CD4-positive, CD25-positive, alpha-beta regulatory T cell (primary cell): ENCODE data around the gene S100A7. TPM values are rescaled to one million over a fixed set of nuclear protein-coding genes. Genes with fewer than 3 reads are reported as not detected.
"Not testable (repeated sequence)": the region's sequence is repeated elsewhere in the genome, so short reads cannot be mapped to it uniquely, and the experiment has no call there.

Experiments
- ATAC-seq, 2 donors: fragments of 150-1000 bp; cut with Tn5 transposase; one replicate each; pipeline ENCODE4 v1.10.0; 2021; ENCODE audit warnings: low read depth in 2 of 2, moderate number of reproducible peaks in 2 of 2, moderate library complexity in 1 of 2
- DNase-seq, 3 donors: peaks; one replicate each; pipeline versions ENCODE4 v3.0.0 to v3.0.0-alpha.2; 2012 to 2022; ENCODE audit warnings: mixed read lengths in 1 of 3
- H3K27ac ChIP-seq: one replicate; pipeline ENCODE4 v1.7.0; 2013; ENCODE audit warnings: mild to moderate bottlenecking, low read length; ENCODE audit not compliant: insufficient read depth, poor library complexity, severe bottlenecking
- H3K27me3 ChIP-seq: one replicate; pipeline ENCODE4 v1.7.0; 2013; ENCODE audit warnings: low read length; ENCODE audit not compliant: control insufficient read depth, insufficient read depth
- H3K36me3 ChIP-seq: one replicate; pipeline ENCODE4 v1.7.0; 2013; ENCODE audit warnings: mild to moderate bottlenecking, low read length, moderate library complexity; ENCODE audit not compliant: control insufficient read depth, insufficient read depth
- H3K4me1 ChIP-seq: 2 replicates; pipeline ENCODE4 v1.7.0; 2013; ENCODE audit warnings: mild to moderate bottlenecking, low read length; ENCODE audit not compliant: insufficient read depth, control insufficient read depth, poor library complexity, severe bottlenecking
- H3K4me3 ChIP-seq: one replicate; pipeline ENCODE4 v1.7.0; 2013; ENCODE audit warnings: low read depth, mild to moderate bottlenecking, low read length, moderate library complexity
- H3K9me3 ChIP-seq, 2 experiments: 1 replicate in 1 of 2; 2 replicates in 1 of 2; pipeline ENCODE4 v1.7.0; 2013; ENCODE audit warnings: low read length in 2 of 2, mild to moderate bottlenecking in 1 of 2, moderate library complexity in 1 of 2; ENCODE audit not compliant: control insufficient read depth in 2 of 2
- H3K27ac Mint-ChIP-seq, 3 donors: one replicate each; pipeline ENCODE4 v1.8.0; 2020 to 2022; ENCODE audit warnings: mild to moderate bottlenecking in 3 of 3, mixed read lengths in 3 of 3, moderate library complexity in 2 of 3
- H3K27me3 Mint-ChIP-seq: one replicate; pipeline ENCODE4 v1.8.0; 2022; ENCODE audit warnings: mild to moderate bottlenecking, mixed read lengths
- H3K36me3 Mint-ChIP-seq: one replicate; pipeline ENCODE4 v1.8.0; 2020; ENCODE audit warnings: mixed read lengths
- H3K4me1 Mint-ChIP-seq, 4 donors: one replicate each; pipeline ENCODE4 v1.8.0; 2020 to 2022; ENCODE audit warnings: mixed read lengths in 4 of 4, mild to moderate bottlenecking in 1 of 4
- H3K4me3 Mint-ChIP-seq, 4 donors: one replicate each; pipeline ENCODE4 v1.8.0; 2020 to 2022; ENCODE audit warnings: mild to moderate bottlenecking in 4 of 4, mixed read lengths in 4 of 4, moderate library complexity in 3 of 4
- H3K9me3 Mint-ChIP-seq, 7 donors: one replicate each; pipeline ENCODE4 v1.8.0; 2020 to 2022; ENCODE audit warnings: mixed read lengths in 7 of 7, mild to moderate bottlenecking in 3 of 7, moderate library complexity in 2 of 7
- polyA plus RNA-seq, 4 donors: library from polyadenylated mRNA; unstranded; fragments of 300-500 nt; fragmentation: Illumina TruSeq; gene quantifications; one replicate each; pipeline ENCODE4 v1.2.3, GENCODE V29; 2021
- total RNA-seq: library from RNA; stranded (reverse); gene quantifications from one replicate; pipeline ENCODE4 v1.2.3, GENCODE V29; 2022

Gene S100A7
- total and polyA plus RNA-seq, 5 donors from 2014 or later = not detected

DNA sequence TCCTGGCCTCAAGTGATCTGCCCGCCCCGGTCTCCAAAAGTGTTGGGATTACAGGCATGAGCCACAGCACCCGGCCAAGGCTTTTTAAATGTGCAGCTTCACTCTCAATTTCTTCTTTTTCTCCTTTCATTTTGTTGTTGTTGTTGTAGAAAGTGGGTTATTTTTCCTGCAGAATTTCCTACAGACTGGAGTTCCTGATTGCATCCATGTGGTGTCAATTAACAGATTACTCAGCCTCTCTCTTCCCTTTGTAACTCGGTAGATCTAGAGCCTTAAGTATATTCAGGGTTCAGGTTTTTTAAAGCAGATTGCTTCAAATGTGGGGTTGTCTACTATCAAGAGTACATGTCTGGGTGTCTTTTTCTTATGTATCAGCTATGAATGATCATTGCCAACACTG, 11.6 kb downstream of the S100A7 start:
- H3K9me3 ChIP-seq, H3K4me3 Mint-ChIP-seq, H3K4me1 ChIP-seq, H3K9me3 Mint-ChIP-seq, H3K4me3 ChIP-seq, DNase-seq, H3K4me1 Mint-ChIP-seq, H3K27me3 ChIP-seq, H3K27ac ChIP-seq, H3K27ac Mint-ChIP-seq, ATAC-seq, H3K36me3 Mint-ChIP-seq, H3K36me3 ChIP-seq: not testable (repeated sequence)
- H3K27me3 Mint-ChIP-seq = peaks cover 25% of the 10 kb centered on the region

DNA sequence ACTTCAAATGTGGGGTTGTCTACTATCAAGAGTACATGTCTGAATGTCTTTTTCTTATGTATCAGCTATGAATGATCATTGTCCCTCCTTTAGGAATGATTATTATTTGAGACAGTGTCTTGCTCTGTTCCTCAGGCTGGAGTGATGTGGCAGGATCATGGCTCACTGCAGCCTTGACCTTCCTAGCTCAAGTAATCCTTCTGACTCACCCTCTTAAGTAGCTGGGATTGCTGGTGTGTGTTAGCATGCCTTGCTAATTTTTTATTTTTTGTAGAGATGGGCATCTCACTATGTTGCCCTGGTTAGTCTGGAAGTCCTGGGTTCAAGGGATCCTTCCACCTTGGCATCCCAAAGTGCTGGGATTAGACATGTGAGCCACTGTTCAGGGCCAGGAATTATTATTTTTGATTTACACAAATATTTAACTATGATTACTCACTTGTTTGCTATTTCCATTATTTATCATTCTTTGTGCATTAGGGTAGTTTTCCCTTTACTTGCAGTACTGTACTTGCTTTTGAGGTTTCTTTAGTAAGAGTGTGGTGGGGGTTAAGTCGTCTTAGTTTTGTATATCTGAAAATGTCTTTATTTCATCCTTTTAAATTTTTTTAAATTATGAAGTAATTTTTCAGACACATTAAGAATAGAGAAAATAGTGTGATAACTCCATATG, 12.8 kb downstream of the S100A7 start:
- Histone ChIP-seq H3K4me3 (no peak overlapping the region), H3K27me3 (peaks cover 5% of the 10 kb centered on the region), H3K9me3 (no peaks in the 10 kb centered on the region), H3K36me3 (no peaks in the 10 kb centered on the region), H3K4me1 (no peaks in the 10 kb centered on the region), H3K27ac (no peak overlapping the region)
- Mint-ChIP-seq H3K9me3 (peaks cover 0 to 2% (median 0%) of the 10 kb centered on the region in 7 donors), H3K4me3 (no peak overlapping the region), H3K27me3 (peaks cover 19% of the 10 kb centered on the region), H3K27ac (no peak overlapping the region), H3K36me3 (no peaks in the 10 kb centered on the region), H3K4me1 (no peaks in the 10 kb centered on the region)
- ATAC-seq (no peak), DNase-seq (no peak)

DNA sequence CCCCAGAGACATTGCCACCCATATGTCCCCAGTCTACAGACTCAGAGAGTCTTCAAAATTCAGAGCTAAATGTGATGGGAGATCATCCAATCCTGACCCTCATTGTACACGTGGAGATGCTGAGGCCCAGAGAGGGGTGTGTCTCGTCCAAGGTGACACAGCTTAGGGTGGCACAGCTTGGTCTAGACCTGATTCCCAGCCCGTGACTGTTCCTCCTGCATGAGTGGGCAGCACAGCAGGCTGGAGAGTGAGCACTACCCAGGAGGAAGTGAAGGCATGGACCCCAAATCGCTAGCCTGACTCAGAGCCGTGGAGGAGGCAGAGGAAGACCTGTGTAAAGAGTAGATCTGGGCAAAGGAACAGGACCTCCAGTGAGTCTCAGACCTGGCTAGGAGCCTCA, 16.4 kb downstream of the S100A7 start:
- Histone ChIP-seq H3K4me1 (no peaks in the 10 kb centered on the region), H3K4me3 (no peak overlapping the region), H3K36me3 (no peaks in the 10 kb centered on the region), H3K27ac (no peak overlapping the region), H3K9me3 (no peaks in the 10 kb centered on the region), H3K27me3 (peaks cover 5% of the 10 kb centered on the region)
- Mint-ChIP-seq H3K27me3 (peaks cover 19% of the 10 kb centered on the region), H3K9me3 (peaks cover 0 to 3% (median 0%) of the 10 kb centered on the region in 7 donors), H3K36me3 (no peaks in the 10 kb centered on the region), H3K4me3 (no peak overlapping the region), H3K4me1 (no peaks in the 10 kb centered on the region), H3K27ac (no peak overlapping the region)
- DNase-seq (no peak), ATAC-seq (no peak)

DNA sequence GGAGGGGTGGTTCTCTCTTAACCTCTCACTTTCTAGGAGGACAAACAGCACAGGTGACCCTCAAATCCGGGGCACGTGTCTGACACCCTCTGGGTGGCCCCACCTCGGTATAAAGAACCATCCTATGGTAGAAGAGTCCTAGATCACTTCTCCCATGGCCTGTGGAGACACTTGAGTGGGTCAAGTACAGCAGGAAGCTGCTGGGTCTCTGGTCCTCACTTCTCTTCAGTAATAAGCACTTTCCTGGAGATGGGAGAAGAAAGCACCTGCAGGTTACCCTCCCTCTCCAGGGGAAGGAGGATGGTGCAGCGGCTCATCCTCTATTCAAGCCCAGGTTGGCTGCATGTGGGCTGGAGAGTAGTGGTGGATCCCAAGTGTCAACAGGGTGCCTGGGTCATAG, 17.0 kb downstream of the S100A7 start:
- H3K36me3 Mint-ChIP-seq = no peaks in the 10 kb centered on the region
- H3K36me3 ChIP-seq = no peaks in the 10 kb centered on the region

DNA sequence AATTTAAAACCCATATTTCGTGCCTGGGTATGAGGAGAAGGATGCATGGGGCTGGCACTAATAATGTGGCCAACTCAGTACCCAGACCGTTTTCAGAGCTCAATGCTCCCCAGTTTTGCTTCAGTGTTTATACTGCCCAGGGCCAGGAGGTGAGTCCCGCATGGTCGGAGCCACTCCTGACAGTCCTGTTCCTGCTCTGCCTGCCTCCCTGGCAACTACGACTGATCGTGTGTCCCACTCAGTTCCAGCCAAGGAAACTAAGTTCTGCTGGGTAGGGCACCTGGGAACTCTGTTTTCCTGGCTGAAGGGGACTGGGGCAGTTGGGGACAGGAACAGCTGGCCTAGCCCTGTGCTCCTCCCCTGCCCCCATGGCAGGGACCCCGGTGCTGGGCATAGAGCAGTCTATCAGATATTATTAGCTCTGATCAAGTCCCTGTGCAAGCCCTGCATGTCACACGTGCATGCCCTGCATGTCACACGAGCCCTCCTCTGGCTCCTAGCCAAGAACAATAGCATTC, 19.2 kb downstream of the S100A7 start:
- peaks cover 6% of the 10 kb centered on the region for H3K27me3 ChIP-seq
- no peak for ATAC-seq
- H3K4me1 ChIP-seq = no peaks in the 10 kb centered on the region
- H3K36me3 Mint-ChIP-seq = no peaks in the 10 kb centered on the region
- H3K4me3 Mint-ChIP-seq = no peak overlapping the region
- peaks cover 14% of the 10 kb centered on the region for H3K27me3 Mint-ChIP-seq
- DNase-seq = no peak
- H3K36me3 ChIP-seq = no peaks in the 10 kb centered on the region
- no peak overlapping the region for H3K27ac Mint-ChIP-seq
- no peaks in the 10 kb centered on the region for H3K9me3 ChIP-seq
- no peak overlapping the region for H3K4me3 ChIP-seq
- no peaks in the 10 kb centered on the region for H3K4me1 Mint-ChIP-seq
- H3K9me3 Mint-ChIP-seq = peaks cover 0 to 3% (median 0%) of the 10 kb centered on the region in 7 donors
- no peak overlapping the region for H3K27ac ChIP-seq

More for the DNA sequence above, 17.0 kb downstream of the S100A7 start:
- Mint-ChIP-seq H3K4me3 (no peak overlapping the region), H3K9me3 (peaks cover 0 to 3% (median 0%) of the 10 kb centered on the region in 7 donors), H3K4me1 (no peaks in the 10 kb centered on the region), H3K27ac (no peak overlapping the region), H3K27me3 (peaks cover 14% of the 10 kb centered on the region)
- H3K4me1 ChIP-seq = no peaks in the 10 kb centered on the region
- ATAC-seq (no peak), DNase-seq (no peak)
- H3K27me3 ChIP-seq = peaks cover 5% of the 10 kb centered on the region
- no peaks in the 10 kb centered on the region for H3K9me3 ChIP-seq
- H3K4me3 ChIP-seq = no peak overlapping the region
- H3K27ac ChIP-seq = no peak overlapping the region

DNA sequence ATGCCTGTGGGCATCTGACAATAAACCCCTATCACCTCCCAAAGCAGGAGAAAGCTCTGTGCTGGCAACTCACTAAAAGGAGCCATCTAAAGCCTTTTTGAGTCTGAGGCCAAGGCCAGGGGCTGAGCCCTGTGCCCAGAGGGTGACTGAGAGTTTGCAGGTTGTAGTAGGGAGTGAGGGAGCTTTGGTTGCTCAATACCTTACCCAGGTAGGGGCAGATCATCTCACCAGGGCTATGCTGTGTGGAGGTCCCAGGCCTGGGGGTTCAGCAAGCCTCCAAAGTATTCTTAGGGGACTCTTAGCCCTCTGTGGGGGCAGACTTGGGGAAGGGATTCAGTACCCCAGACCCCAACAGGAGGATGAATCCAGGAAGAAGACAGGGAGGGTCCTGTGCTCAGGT, 21.2 kb downstream of the S100A7 start:
- Histone ChIP-seq H3K27ac (no peak overlapping the region), H3K27me3 (peaks cover 4% of the 10 kb centered on the region), H3K9me3 (no peaks in the 10 kb centered on the region), H3K4me3 (no peak overlapping the region), H3K36me3 (no peaks in the 10 kb centered on the region), H3K4me1 (no peaks in the 10 kb centered on the region)
- no peak overlapping the region for H3K4me3 Mint-ChIP-seq
- H3K27ac Mint-ChIP-seq = no peak overlapping the region
- no peak for DNase-seq
- H3K36me3 Mint-ChIP-seq = no peaks in the 10 kb centered on the region
- H3K9me3 Mint-ChIP-seq = peaks cover 0 to 2% (median 0%) of the 10 kb centered on the region in 7 donors
- H3K4me1 Mint-ChIP-seq = no peaks in the 10 kb centered on the region
- ATAC-seq = no peak
- peaks cover 14% of the 10 kb centered on the region for H3K27me3 Mint-ChIP-seq

DNA sequence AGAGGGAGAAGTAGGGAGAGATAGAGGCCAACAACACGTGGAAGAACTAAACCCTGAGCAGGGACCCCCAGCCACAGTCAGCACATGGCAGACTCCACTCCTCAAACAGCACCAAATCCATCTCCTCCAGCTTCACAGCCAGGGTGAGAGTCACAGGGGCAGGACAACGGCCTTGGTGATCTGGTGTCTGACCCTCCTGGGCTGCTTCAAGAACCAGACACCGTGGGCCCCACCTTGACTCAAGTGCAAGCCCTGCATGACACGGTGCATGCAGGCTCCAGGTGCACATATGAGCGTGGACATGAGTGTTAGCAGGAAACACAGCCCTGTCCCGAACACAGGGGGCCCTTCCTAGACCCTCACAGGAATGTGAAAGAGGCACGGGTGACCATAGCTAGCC, 21.9 kb downstream of the S100A7 start:
- peaks cover 0 to 2% (median 0%) of the 10 kb centered on the region in 7 donors for H3K9me3 Mint-ChIP-seq
- Histone ChIP-seq H3K36me3 (no peaks in the 10 kb centered on the region), H3K4me3 (no peak overlapping the region), H3K9me3 (no peaks in the 10 kb centered on the region), H3K4me1 (no peaks in the 10 kb centered on the region), H3K27me3 (peaks cover 4% of the 10 kb centered on the region), H3K27ac (no peak overlapping the region)
- no peaks in the 10 kb centered on the region for H3K36me3 Mint-ChIP-seq
- peaks cover 10% of the 10 kb centered on the region for H3K27me3 Mint-ChIP-seq
- ATAC-seq (no peak), DNase-seq (no peak)
- no peak overlapping the region for H3K27ac Mint-ChIP-seq
- no peaks in the 10 kb centered on the region for H3K4me1 Mint-ChIP-seq
- no peak overlapping the region for H3K4me3 Mint-ChIP-seq

DNA sequence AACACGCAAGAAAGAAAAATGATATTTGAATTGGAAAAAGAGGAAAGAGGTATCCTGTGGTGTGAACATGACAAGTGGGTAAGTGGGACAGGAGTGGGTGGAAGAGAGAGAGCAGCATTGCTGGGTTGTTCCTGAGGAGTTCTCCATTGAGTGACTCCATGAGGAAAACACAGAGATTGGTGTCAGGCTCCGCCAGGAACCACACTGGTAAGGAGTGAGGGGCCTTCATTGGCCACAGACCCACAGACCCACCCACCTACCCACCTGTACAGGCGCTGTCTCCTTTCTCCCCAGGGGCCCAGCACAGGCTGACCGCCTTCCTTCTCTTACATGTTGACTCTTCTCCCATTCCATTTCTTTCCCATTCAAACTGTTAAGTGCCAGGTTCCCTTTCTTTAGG, 23.2 kb downstream of the S100A7 start:
- peaks cover 0 to 2% (median 1%) of the 10 kb centered on the region in 7 donors for H3K9me3 Mint-ChIP-seq
- no peak for ATAC-seq
- Histone ChIP-seq H3K4me3 (no peak overlapping the region), H3K36me3 (no peaks in the 10 kb centered on the region), H3K27me3 (peaks cover 4% of the 10 kb centered on the region), H3K9me3 (no peaks in the 10 kb centered on the region), H3K4me1 (no peaks in the 10 kb centered on the region), H3K27ac (no peak overlapping the region)
- H3K27me3 Mint-ChIP-seq = peaks cover 10% of the 10 kb centered on the region
- no peak for DNase-seq
- H3K36me3 Mint-ChIP-seq = no peaks in the 10 kb centered on the region
- no peak overlapping the region for H3K4me3 Mint-ChIP-seq
- no peaks in the 10 kb centered on the region for H3K4me1 Mint-ChIP-seq
- H3K27ac Mint-ChIP-seq = no peak overlapping the region
